Measurements from ENCODE around the gene SRPK2. TPM values are rescaled to one million over a fixed set of nuclear protein-coding genes. Genes with fewer than 3 reads are reported as not detected.
"Not testable (repeated sequence)": the region's sequence is repeated elsewhere in the genome, so short reads cannot be mapped to it uniquely, and the experiment has no call there.

Gene SRPK2
- polyA plus RNA-seq, 1 experiment: 10.8 TPM

DNA sequence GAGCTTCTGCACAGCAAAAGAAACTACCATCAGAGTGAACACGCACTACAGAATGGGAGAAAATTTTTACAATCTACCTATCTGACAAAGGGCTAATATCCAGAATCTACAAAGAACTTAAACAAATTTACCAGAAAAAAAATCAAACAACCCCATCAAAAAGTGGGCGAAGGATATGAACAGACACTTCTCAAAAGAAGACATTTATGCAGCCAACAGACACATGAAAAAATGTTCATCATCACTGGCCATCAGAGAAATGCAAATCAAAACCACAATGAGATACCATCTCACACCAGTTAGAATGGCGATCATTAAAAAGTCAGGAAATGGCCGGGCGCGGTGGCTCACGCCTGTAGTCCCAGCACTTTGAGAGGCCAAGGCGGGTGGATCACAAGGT, 26.7 kb downstream of the SRPK2 start:
- H3K27me3 ChIP-seq (ENCODE audit: control insufficient read depth, insufficient read depth, low read length); DNase-seq (ENCODE audit: low read depth); CTCF ChIA-PET; H3K36me3 ChIP-seq (ENCODE audit: control insufficient read depth, insufficient read depth, low read length); H3K4me3 ChIP-seq (ENCODE audit: low read depth, low read length); POLR2A ChIA-PET: not testable (repeated sequence)

DNA sequence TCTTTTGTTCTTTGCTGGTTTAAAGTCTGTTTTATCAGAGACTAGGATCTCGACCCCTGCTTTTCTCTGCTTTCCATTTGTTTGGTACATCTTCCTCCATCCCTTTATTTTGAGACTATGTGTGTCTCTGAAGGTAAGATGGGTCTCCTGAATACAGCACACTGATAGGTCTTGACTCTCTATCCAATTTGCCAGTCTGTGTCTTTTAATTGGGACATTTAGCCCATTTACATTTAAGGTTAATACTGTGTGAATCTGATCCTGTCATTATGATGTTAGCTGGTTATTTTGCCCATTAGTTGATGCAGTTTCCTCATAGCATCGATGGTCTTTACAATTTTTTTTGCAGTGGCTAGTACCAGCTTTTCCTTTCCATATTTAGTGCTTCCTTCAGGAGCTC, 28.6 kb downstream of the SRPK2 start:
- H3K27me3 ChIP-seq (ENCODE audit: control insufficient read depth, insufficient read depth, low read length); H3K36me3 ChIP-seq (ENCODE audit: control insufficient read depth, insufficient read depth, low read length); H3K4me3 ChIP-seq (ENCODE audit: low read depth, low read length); DNase-seq (ENCODE audit: low read depth); POLR2A ChIA-PET; CTCF ChIA-PET: not testable (repeated sequence)

DNA sequence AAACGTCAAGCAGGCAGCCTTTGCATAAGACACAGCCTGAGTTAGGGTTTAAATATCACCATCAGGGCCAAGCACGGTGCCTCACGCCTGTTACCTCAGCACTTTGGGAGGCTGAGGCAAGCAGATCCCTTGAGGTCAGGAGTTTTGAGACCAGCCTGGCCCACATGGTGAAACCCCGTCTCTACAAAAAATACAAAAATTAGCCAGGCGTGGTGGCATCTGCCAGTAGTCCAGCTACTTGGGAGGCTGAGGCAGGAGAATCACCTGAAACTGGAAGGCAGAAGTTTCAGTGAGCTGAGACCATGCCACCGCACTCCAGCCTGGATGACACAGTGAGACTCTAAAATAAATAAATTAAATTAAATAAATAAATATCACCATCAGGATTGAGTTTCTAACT, 33.0 kb downstream of the SRPK2 start:
- POLR2A ChIA-PET: no interaction called here
- CTCF ChIA-PET: interaction anchor here (1.0 to 1.3 kb wide), 2 partner anchors 10 to 44 kb away, joined by 4 to 5 read pairs; no protein-coding TSS in a partner anchor
- TF ChIP-seq, protein P1, sequence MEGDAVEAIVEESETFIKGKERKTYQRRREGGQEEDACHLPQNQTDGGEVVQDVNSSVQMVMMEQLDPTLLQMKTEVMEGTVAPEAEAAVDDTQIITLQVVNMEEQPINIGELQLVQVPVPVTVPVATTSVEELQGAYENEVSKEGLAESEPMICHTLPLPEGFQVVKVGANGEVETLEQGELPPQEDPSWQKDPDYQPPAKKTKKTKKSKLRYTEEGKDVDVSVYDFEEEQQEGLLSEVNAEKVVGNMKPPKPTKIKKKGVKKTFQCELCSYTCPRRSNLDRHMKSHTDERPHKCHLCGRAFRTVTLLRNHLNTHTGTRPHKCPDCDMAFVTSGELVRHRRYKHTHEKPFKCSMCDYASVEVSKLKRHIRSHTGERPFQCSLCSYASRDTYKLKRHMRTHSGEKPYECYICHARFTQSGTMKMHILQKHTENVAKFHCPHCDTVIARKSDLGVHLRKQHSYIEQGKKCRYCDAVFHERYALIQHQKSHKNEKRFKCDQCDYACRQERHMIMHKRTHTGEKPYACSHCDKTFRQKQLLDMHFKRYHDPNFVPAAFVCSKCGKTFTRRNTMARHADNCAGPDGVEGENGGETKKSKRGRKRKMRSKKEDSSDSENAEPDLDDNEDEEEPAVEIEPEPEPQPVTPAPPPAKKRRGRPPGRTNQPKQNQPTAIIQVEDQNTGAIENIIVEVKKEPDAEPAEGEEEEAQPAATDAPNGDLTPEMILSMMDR (IDR thresholded peaks at IDR 0.05; ENCODE audit: insufficient read depth, low read depth, low read length): no peak
- H3K36me3 ChIP-seq (ENCODE audit: control insufficient read depth, insufficient read depth, low read length): no peaks in the 10 kb centered on the region
- no peak for DNase-seq (ENCODE audit: low read depth)
- no peak overlapping the region for H3K4me3 ChIP-seq (ENCODE audit: low read depth, low read length)
- no peaks in the 10 kb centered on the region for H3K27me3 ChIP-seq (ENCODE audit: control insufficient read depth, insufficient read depth, low read length)

DNA sequence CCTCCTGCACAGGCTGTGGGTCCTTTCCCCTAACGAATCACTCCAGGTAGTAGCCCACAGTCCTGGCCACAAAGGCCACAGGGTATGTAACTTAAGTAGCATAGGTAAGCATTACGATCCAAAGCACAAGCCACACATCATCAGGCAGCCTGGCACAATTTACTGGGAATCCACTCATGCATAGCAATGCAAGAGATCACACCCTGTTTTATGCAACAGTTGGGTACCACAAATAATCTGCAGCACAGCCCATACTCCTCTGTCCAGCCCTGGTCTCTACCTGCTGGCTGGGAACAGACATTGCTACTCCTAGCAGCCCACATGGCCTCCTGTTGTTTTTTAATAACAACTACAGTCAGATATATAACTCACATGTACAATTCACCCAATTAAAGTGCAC, 34.3 kb downstream of the SRPK2 start:
- no peaks in the 10 kb centered on the region for H3K27me3 ChIP-seq (ENCODE audit: control insufficient read depth, insufficient read depth, low read length)
- no peak overlapping the region for H3K4me3 ChIP-seq (ENCODE audit: low read depth, low read length)
- ChIA-PET CTCF (no interaction called here), POLR2A (no interaction called here)
- TF ChIP-seq, protein P1 (IDR thresholded peaks at IDR 0.05; ENCODE audit: insufficient read depth, low read depth, low read length): no peak
- no peak for DNase-seq (ENCODE audit: low read depth)
- H3K36me3 ChIP-seq (ENCODE audit: control insufficient read depth, insufficient read depth, low read length): no peaks in the 10 kb centered on the region

DNA sequence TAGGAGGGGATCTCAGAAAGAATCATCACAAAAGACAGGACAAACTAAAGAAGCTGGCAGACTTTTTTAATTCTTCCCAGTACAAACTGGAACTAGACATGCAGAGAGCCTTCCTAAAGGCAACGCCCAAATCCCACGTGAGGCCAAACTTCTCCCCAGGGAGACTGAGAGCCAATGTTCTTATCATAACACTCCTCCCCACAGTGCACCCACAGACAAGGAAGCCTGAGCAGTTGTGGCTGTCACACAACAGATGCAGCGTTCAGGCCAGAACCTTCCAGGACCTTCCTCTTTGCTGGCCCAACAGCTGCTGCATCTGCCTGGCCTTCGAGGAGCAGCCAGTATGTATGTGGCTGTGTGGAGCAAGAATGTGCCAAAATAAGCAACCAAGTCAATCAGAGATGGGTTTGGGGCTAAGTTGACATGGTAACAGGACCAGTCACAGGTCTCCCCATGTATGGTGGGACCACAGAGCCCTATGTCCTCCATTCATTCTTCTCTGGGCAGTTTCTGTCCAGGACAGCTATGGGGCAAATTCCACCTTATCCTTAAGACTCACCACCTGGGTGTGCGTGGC, 34.9 kb downstream of the SRPK2 start:
- ChIA-PET CTCF (no interaction called here), POLR2A (interaction anchor here (0.6 kb wide), 1 partner anchor 56 kb away, joined by 4 read pairs; no protein-coding TSS in a partner anchor)
- Histone ChIP-seq H3K4me3 (ENCODE audit: low read depth, low read length) (no peak overlapping the region), H3K27me3 (ENCODE audit: control insufficient read depth, insufficient read depth, low read length) (no peaks in the 10 kb centered on the region), H3K36me3 (ENCODE audit: control insufficient read depth, insufficient read depth, low read length) (no peaks in the 10 kb centered on the region)
- TF ChIP-seq, protein P1 (IDR thresholded peaks at IDR 0.05; ENCODE audit: insufficient read depth, low read depth, low read length): no peak
- no peak for DNase-seq (ENCODE audit: low read depth)

DNA sequence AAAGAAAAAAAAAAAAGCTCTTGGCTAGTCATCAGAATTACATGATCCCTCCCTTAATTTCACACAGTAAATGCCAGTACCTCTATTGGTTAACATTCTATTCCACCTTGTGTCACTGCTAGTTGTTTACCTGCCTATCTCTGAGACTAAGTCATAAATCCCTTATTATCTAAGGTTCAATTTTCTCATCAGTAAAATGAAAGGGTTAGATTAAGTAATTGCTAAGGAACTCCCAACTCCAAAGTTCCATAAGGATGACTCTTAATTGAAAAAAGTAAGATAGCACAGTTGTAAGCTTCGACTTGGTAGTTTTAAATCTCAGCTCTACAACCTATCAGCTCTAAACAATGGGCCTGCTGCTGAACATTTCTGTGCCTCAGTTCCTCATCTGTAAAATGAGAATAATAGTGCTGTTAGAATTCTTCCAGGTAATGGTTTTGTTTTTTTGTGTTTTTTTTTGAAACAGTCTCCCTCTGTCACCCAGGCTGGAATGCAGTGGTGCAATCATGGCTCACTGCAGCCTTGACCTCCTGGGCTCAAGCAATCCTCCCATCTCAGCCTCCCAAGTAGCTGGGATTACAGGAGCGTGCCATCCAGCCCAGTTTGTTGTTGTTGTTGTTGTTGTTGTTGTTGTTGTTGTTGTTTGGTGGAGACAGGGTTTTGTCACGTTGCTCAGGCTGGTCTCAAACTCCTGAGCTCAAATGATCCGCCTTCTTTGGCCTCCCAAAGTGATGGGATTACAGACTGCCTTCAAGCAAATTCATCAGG, 35.6 kb downstream of the SRPK2 start:
- H3K36me3 ChIP-seq (ENCODE audit: control insufficient read depth, insufficient read depth, low read length): no peaks in the 10 kb centered on the region
- TF ChIP-seq, protein P1 (IDR thresholded peaks at IDR 0.05; ENCODE audit: insufficient read depth, low read depth, low read length): no peak
- POLR2A ChIA-PET: interaction anchor here (0.6 kb wide), 1 partner anchor 55 kb away, joined by 4 read pairs; no protein-coding TSS in a partner anchor
- CTCF ChIA-PET: interaction anchor here (2.3 kb wide), 1 partner anchor 11 kb away, joined by 9 read pairs; no protein-coding TSS in a partner anchor
- H3K4me3 ChIP-seq (ENCODE audit: low read depth, low read length): no peak overlapping the region
- no peak for DNase-seq (ENCODE audit: low read depth)
- no peaks in the 10 kb centered on the region for H3K27me3 ChIP-seq (ENCODE audit: control insufficient read depth, insufficient read depth, low read length)
